Measurements from ENCODE around the gene WNT4. TPM values are rescaled to one million over a fixed set of nuclear protein-coding genes. Genes with fewer than 3 reads are reported as not detected.

The WNT4 gene
- total RNA-seq = 1 to 10 TPM; 3.0 to 3.4 TPM

- Histone ChIP-seq H3K9me3 (no peaks in the 10 kb centered on the region), H3K4me3 (peak within 1 kb of the TSS; percentile 48 to 58), H3K27ac (peak within 1 kb of the TSS; percentile 66 to 76), H3K27me3 (replicated peaks; ENCODE audit: insufficient read depth) (no peaks in the 10 kb centered on the region), H3K36me3 (no peaks in the 10 kb centered on the region), H3K4me1 (replicated peaks) (peaks cover 5% of the 10 kb centered on the region)
- intact Hi-C loops (cut with DNase I) = no loop called here
- TF ChIP-seq POLR2A (IDR thresholded peaks at IDR 0.05) = no peak
- TF ChIP-seq POLR2AphosphoS5 (IDR thresholded peaks at IDR 0.05) = no peak
- TF ChIP-seq CTCF (IDR thresholded peaks at IDR 0.05) = peak in 1 of 4 experiments; percentile 44
- WGBS = 3% methylated on average over 33 of the region's 106 CpGs
- peak; percentile 45 for DNase-seq (ENCODE audit: low spot score)
Measured at GRCh38 chr1:22143065-22144033, at the start of gene WNT4. Gene WNT4 (minus strand): TSS chr1:22143097. CDS start chr1:22142922, 175 bp downstream.

- DNase-seq (ENCODE audit: low spot score) = no peak
- no peaks in the 10 kb centered on the region for H3K4me1 ChIP-seq (replicated peaks)
- no peaks in the 10 kb centered on the region for H3K9me3 ChIP-seq
- intact Hi-C loops (cut with DNase I) = no loop called here
- H3K27ac ChIP-seq = no peak overlapping the region
- TF ChIP-seq CTCF (IDR thresholded peaks at IDR 0.05) (no peak), POLR2A (IDR thresholded peaks at IDR 0.05) (no peak), POLR2AphosphoS5 (IDR thresholded peaks at IDR 0.05) (no peak)
- WGBS = 95% methylated on average over 3 of the region's 3 CpGs
- H3K27me3 ChIP-seq (replicated peaks; ENCODE audit: insufficient read depth) = no peaks in the 10 kb centered on the region
- H3K36me3 ChIP-seq = no peaks in the 10 kb centered on the region
- no peak overlapping the region for H3K4me3 ChIP-seq
Measured at GRCh38 chr1:22190731-22191130, 47.8 kb upstream of the WNT4 start.

- Histone ChIP-seq H3K4me1 (replicated peaks) (no peaks in the 10 kb centered on the region), H3K36me3 (no peaks in the 10 kb centered on the region), H3K27ac (no peak overlapping the region), H3K9me3 (no peaks in the 10 kb centered on the region), H3K27me3 (replicated peaks; ENCODE audit: insufficient read depth) (no peaks in the 10 kb centered on the region), H3K4me3 (no peak overlapping the region)
- intact Hi-C loops (cut with DNase I) = no loop called here
- DNase-seq (ENCODE audit: low spot score) = no peak
- 97% methylated on average over 6 of the region's 6 CpGs for WGBS
- no peak for TF ChIP-seq POLR2A (IDR thresholded peaks at IDR 0.05)
- no peak for TF ChIP-seq CTCF (IDR thresholded peaks at IDR 0.05)
- TF ChIP-seq POLR2AphosphoS5 (IDR thresholded peaks at IDR 0.05) = no peak
Measured at GRCh38 chr1:22190251-22190650, 47.4 kb upstream of the WNT4 start.

GRCh38 chr1:22189619-22190018 lies 46.7 kb upstream of the WNT4 start:
- H3K4me1 ChIP-seq (replicated peaks) = no peaks in the 10 kb centered on the region
- TF ChIP-seq CTCF (IDR thresholded peaks at IDR 0.05) (no peak), POLR2AphosphoS5 (IDR thresholded peaks at IDR 0.05) (no peak), POLR2A (IDR thresholded peaks at IDR 0.05) (no peak)
- H3K4me3 ChIP-seq = no peak overlapping the region
- 92% methylated on average over 4 of the region's 4 CpGs for WGBS
- no peaks in the 10 kb centered on the region for H3K36me3 ChIP-seq
- DNase-seq (ENCODE audit: low spot score) = no peak
- no peaks in the 10 kb centered on the region for H3K9me3 ChIP-seq
- no peak overlapping the region for H3K27ac ChIP-seq
- intact Hi-C loops (cut with DNase I) = no loop called here
- H3K27me3 ChIP-seq (replicated peaks; ENCODE audit: insufficient read depth) = no peaks in the 10 kb centered on the region

- no peak for DNase-seq (ENCODE audit: low spot score)
- Histone ChIP-seq H3K9me3 (no peaks in the 10 kb centered on the region), H3K36me3 (no peaks in the 10 kb centered on the region), H3K27ac (no peak overlapping the region), H3K4me3 (no peak overlapping the region), H3K27me3 (replicated peaks; ENCODE audit: insufficient read depth) (no peaks in the 10 kb centered on the region), H3K4me1 (replicated peaks) (no peaks in the 10 kb centered on the region)
- intact Hi-C loops (cut with DNase I) = no loop called here
- WGBS = 90% methylated on average over 7 of the region's 7 CpGs
- no peak for TF ChIP-seq POLR2AphosphoS5 (IDR thresholded peaks at IDR 0.05)
- TF ChIP-seq CTCF (IDR thresholded peaks at IDR 0.05) = no peak
- no peak for TF ChIP-seq POLR2A (IDR thresholded peaks at IDR 0.05)
Measured at GRCh38 chr1:22188914-22189313, 46.0 kb upstream of the WNT4 start.

All from prostate gland (tissue), 2 donors.